Gastrocnemius medialis (tissue), 4 donors: ENCODE data around the gene KANSL1.

Experiments
- POLR2A ChIP-seq, 2 donors: fragments of 450-650 bp; IDR thresholded peaks; one replicate each; pipeline ENCODE4 v1.6.1; 2017; ENCODE audit warnings: antibody characterized with exemption in 2 of 2, mild to moderate bottlenecking in 2 of 2, moderate library complexity in 2 of 2
- TF ChIP-seq, protein P1 (sequence below), 5 experiments: fragments of 450-650 bp in 3 of 5; fragments of 200-600 bp in 2 of 5; sonication (generic) in 2 of 5; IDR thresholded peaks in 4 of 5; conservative IDR thresholded peaks in 1 of 5; 1 replicate in 4 of 5; 2 replicates in 1 of 5; pipeline ENCODE4 v1.5.1; 2016 to 2019; ENCODE audit warnings: antibody characterized with exemption in 5 of 5, mild to moderate bottlenecking in 3 of 5, moderate library complexity in 3 of 5

DNA sequence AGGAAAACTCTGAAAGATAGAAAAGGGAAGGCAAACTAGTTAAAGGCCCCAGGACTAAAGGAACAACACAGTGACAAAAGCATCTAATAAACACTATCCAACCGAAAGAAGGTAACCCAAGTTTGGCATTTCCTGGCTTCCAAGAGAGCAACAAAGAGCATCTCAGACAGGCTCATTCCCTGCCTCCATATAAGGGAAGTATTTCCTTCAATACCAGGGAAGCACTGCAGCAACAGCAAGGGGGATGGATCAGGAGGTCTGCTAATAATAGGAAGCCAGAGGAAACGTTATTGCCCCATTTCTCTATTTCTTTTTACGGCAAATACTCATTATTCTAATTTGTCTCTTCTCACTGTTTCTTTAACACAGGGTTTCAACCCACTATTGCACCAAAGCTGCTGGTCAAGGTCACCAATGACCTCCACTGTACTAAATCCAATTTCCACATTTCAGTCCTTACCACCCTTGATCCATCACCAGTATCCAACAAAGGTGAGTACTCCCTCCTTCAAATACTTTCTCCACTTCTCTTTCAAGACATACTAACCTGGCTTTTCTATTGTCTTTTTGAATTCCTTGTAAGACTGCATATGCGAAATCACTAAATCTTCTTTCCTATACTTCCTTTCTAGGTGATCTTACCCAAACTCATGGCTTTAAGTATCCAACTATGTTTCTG, 86.1 kb downstream of the KANSL1 start:
- TF ChIP-seq POLR2A (IDR thresholded peaks at IDR 0.05) = no peak
- TF ChIP-seq, protein P1, sequence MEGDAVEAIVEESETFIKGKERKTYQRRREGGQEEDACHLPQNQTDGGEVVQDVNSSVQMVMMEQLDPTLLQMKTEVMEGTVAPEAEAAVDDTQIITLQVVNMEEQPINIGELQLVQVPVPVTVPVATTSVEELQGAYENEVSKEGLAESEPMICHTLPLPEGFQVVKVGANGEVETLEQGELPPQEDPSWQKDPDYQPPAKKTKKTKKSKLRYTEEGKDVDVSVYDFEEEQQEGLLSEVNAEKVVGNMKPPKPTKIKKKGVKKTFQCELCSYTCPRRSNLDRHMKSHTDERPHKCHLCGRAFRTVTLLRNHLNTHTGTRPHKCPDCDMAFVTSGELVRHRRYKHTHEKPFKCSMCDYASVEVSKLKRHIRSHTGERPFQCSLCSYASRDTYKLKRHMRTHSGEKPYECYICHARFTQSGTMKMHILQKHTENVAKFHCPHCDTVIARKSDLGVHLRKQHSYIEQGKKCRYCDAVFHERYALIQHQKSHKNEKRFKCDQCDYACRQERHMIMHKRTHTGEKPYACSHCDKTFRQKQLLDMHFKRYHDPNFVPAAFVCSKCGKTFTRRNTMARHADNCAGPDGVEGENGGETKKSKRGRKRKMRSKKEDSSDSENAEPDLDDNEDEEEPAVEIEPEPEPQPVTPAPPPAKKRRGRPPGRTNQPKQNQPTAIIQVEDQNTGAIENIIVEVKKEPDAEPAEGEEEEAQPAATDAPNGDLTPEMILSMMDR (IDR thresholded peaks at IDR 0.05 in 4 of 5, conservative IDR thresholded peaks at IDR 0.05 in 1 of 5) = no peak
